IMR-90 (cell line): ENCODE results near the gene ITPRID1.

ENCODE experiments used
- CEBPB ChIP-seq: IDR thresholded peaks from 2 replicates; pipeline ENCODE4 v1.6.1; 2012; ENCODE audit warnings: low read depth, low read length, improper control_type of control experiment
- CHD1 ChIP-seq: IDR thresholded peaks from 2 replicates; pipeline ENCODE4 v1.6.1; 2012; ENCODE audit warnings: low read depth, low read length, improper control_type of control experiment
- CTCF ChIP-seq: conservative IDR thresholded peaks from 2 replicates; pipeline ENCODE4 v1.5.1; 2012; ENCODE audit warnings: mild to moderate bottlenecking, low read depth, low read length, improper control_type of control experiment
- MAFK ChIP-seq: IDR thresholded peaks from 2 replicates; pipeline ENCODE4 v1.6.1; 2012; ENCODE audit warnings: low read depth, low read length, improper control_type of control experiment
- MAZ ChIP-seq: IDR thresholded peaks from 2 replicates; pipeline ENCODE4 v1.6.1; 2012; ENCODE audit warnings: low read depth, mild to moderate bottlenecking, low read length, improper control_type of control experiment, moderate library complexity, borderline replicate concordance
- MXI1 ChIP-seq: IDR thresholded peaks from 2 replicates; pipeline ENCODE4 v1.6.1; 2012; ENCODE audit warnings: low read depth, mild to moderate bottlenecking, low read length, moderate library complexity, borderline replicate concordance
- NFE2L2 ChIP-seq: fragments of 150-350 bp; IDR thresholded peaks from 2 replicates; pipeline ENCODE4 v1.6.1; 2016; ENCODE audit warnings: low read depth, mild to moderate bottlenecking, low read length
- POLR2A ChIP-seq: IDR thresholded peaks from 2 replicates; pipeline ENCODE4 v1.6.1; 2012; ENCODE audit warnings: mild to moderate bottlenecking, low read depth, low read length
- RAD21 ChIP-seq: IDR thresholded peaks from 2 replicates; pipeline ENCODE4 v1.6.1; 2012; ENCODE audit warnings: low read length, improper control_type of control experiment
- RCOR1 ChIP-seq: IDR thresholded peaks from 2 replicates; pipeline ENCODE4 v1.6.1; 2012; ENCODE audit warnings: mild to moderate bottlenecking, low read length, improper control_type of control experiment; ENCODE audit not compliant: insufficient replicate concordance
- RFX5 ChIP-seq: IDR thresholded peaks from 2 replicates; pipeline ENCODE4 v1.8.0; 2012; ENCODE audit warnings: low read depth, mild to moderate bottlenecking, low read length, moderate library complexity
- SMC3 ChIP-seq: fragments of 150-350 bp; IDR thresholded peaks from 2 replicates; pipeline ENCODE4 v1.6.1; 2016; ENCODE audit warnings: low read depth, mild to moderate bottlenecking, antibody characterized with exemption, low read length, moderate library complexity
- USF2 ChIP-seq: fragments of 150-350 bp; IDR thresholded peaks from 2 replicates; pipeline ENCODE4 v1.6.1; 2017; ENCODE audit warnings: mild to moderate bottlenecking, antibody characterized with exemption, low read length, low read depth

- TF ChIP-seq CTCF: no peak
- TF ChIP-seq POLR2A: no peak
- no peak for TF ChIP-seq MXI1
- TF ChIP-seq RCOR1: no peak
- TF ChIP-seq RFX5: no peak
- no peak for TF ChIP-seq RAD21
- no peak for TF ChIP-seq USF2
- no peak for TF ChIP-seq CEBPB
- no peak for TF ChIP-seq SMC3
- no peak for TF ChIP-seq MAZ
- TF ChIP-seq MAFK: no peak
- TF ChIP-seq NFE2L2: no peak
- TF ChIP-seq CHD1: no peak
Observed at GRCh38 chr7:31640381-31640780, 126.5 kb downstream of the ITPRID1 start.
